Skin of body (tissue), 2 donors: Measurements from ENCODE around the gene ATG13. TPM values are rescaled to one million over a fixed set of nuclear protein-coding genes. Genes with fewer than 3 reads are reported as not detected.
A peak's percentile ranks its signal among the peaks of the same experiment; 100 is the strongest.
"Not testable (repeated sequence)": the region's sequence is repeated elsewhere in the genome, so short reads cannot be mapped to it uniquely, and the experiment has no call there.

Source experiments
- DNase-seq: peaks from one replicate; lab custom pipeline; 2025; lab: John Stamatoyannopoulos, UW
- total RNA-seq: library from RNA; depleted of rRNA; stranded (reverse); fragments of >200 nt; gene quantifications from one replicate; pipeline ENCODE4 v1.2.3, GENCODE V29; 2014

ATG13 gene
- total RNA-seq, 1 donor from 2014 or later: 57.4 TPM

GRCh38 chr11:46694607-46695006 is 77.3 kb downstream of the ATG13 start:
- no peak for DNase-seq

GRCh38 chr11:46695345-46696211 is 78.2 kb downstream of the ATG13 start:
- DNase-seq: no peak

GRCh38 chr11:46696212-46696558 is 78.8 kb downstream of the ATG13 start:
- DNase-seq: no peak

GRCh38 chr11:46697303-46697702 is 80.0 kb downstream of the ATG13 start:
- no peak for DNase-seq

GRCh38 chr11:46697723-46698122 is 80.4 kb downstream of the ATG13 start:
- no peak for DNase-seq

GRCh38 chr11:46698597-46698996 is 81.2 kb downstream of the ATG13 start:
- no peak for DNase-seq

- DNase-seq: peak; percentile 98
Measured at GRCh38 chr11:46700241-46701077, 83.1 kb downstream of the ATG13 start, which contains the start of the genes ARHGAP1 and ZNF408. TSS of gene ARHGAP1 (minus strand) at chr11:46700619. CDS start at chr11:46696107, 4,512 bp downstream. TSS of gene ZNF408 (plus strand) at chr11:46701031. CDS start at chr11:46701048, 17 bp downstream.

- no peak for DNase-seq
Measured at GRCh38 chr11:46701078-46701654, 83.8 kb downstream of the ATG13 start.

- DNase-seq: no peak
Measured at GRCh38 chr11:46705070-46705688, 87.8 kb downstream of the ATG13 start.

- DNase-seq: no peak
Measured at GRCh38 chr11:46706886-46707285, 89.5 kb downstream of the ATG13 start.

- not testable (repeated sequence) for DNase-seq
Measured at GRCh38 chr11:46709351-46709750, 92.0 kb downstream of the ATG13 start.

- DNase-seq: no peak
Measured at GRCh38 chr11:46710821-46711269, 93.5 kb downstream of the ATG13 start.

- DNase-seq: no peak
Measured at GRCh38 chr11:46711303-46711702, 94.0 kb downstream of the ATG13 start.

- no peak for DNase-seq
Measured at GRCh38 chr11:46712874-46713576, 95.7 kb downstream of the ATG13 start.

- DNase-seq: not testable (repeated sequence)
Measured at GRCh38 chr11:46717825-46718154, 100.4 kb downstream of the ATG13 start.

GRCh38 chr11:46718155-46719019 is 101.0 kb downstream of the ATG13 start:
- no peak for DNase-seq

- no peak for DNase-seq
Measured at GRCh38 chr11:46719048-46719542, 101.7 kb downstream of the ATG13 start, which contains the start of gene F2. TSS of gene F2 (plus strand) at chr11:46719213. CDS start at chr11:46719236, 23 bp downstream.

- no peak for DNase-seq
Measured at GRCh38 chr11:46719543-46720218, 102.3 kb downstream of the ATG13 start.

GRCh38 chr11:46721286-46721685 is 103.9 kb downstream of the ATG13 start:
- no peak for DNase-seq
